Adipocyte (in vitro differentiated cells): ENCODE results near the gene IL1RAPL2.
A peak's percentile ranks its signal among the peaks of the same experiment; 100 is the strongest.

Source experiments
- DNase-seq: peaks from one replicate; pipeline ENCODE4 v3.0.0-alpha.2; 2015; ENCODE audit warnings: low read depth
- H3K27me3 ChIP-seq: replicated peaks from 2 replicates; pipeline ENCODE4 v1.7.0; 2013; ENCODE audit warnings: mild to moderate bottlenecking, low read length, moderate library complexity; ENCODE audit not compliant: control insufficient read depth, insufficient read depth
- H3K36me3 ChIP-seq: 2 replicates; pipeline ENCODE4 v1.7.0; 2013; ENCODE audit warnings: low read length, mild to moderate bottlenecking, moderate library complexity; ENCODE audit not compliant: control insufficient read depth, insufficient read depth, severe bottlenecking
- H3K4me1 ChIP-seq: 2 replicates; pipeline ENCODE4 v1.7.0; 2013; ENCODE audit warnings: mild to moderate bottlenecking, low read length, moderate library complexity; ENCODE audit not compliant: control insufficient read depth, insufficient read depth
- H3K4me3 ChIP-seq: 2 replicates; pipeline ENCODE4 v1.7.0; 2013; ENCODE audit warnings: mild to moderate bottlenecking, low read length, moderate library complexity
- H3K9ac ChIP-seq: 2 replicates; pipeline ENCODE4 v1.7.0; 2013; ENCODE audit warnings: mild to moderate bottlenecking, low read length, moderate library complexity
- H3K9me3 ChIP-seq: 2 replicates; pipeline ENCODE4 v1.7.0; 2013; ENCODE audit warnings: mild to moderate bottlenecking, low read length, moderate library complexity; ENCODE audit not compliant: control insufficient read depth

IL1RAPL2 gene

DNA sequence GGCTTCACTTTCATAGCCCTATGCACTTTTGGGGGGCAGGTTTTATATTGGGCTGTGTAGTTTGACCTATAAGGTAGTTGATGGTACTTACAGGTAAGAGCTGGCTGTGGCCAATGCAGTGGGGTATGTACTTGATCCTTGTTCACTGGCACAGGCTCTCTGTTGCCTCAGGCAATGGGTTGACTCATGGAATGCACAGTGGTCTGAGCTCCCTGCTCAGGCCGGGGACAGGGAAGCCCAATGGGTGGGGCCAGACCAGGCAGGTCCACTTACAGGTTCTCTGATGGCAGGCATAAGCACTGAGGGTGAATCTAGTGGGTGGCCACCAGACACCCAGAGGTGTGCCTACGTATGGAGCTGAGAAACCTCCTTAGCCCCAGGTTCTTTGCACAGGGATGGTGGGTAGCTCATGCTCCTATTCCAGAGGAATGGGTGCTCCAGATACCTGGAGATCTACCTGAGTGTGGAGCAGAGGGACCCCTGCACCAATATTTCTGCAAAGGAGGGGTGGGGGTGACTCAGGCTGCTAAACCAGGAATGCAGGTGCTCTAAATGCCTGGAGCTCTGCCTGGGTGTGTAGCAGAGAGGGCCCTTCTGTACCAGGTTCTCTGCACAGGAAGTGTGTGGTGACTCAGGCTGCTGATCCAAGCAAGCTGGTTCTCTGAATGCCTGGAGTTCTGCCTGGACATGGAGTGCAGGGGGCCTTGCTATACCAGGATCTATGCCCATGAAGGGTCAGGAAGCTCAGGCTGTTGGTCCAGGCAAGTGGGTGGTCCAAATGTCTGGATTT lies 52.3 kb downstream of the IL1RAPL2 start:
- H3K9me3 ChIP-seq = no peaks in the 10 kb centered on the region
- H3K9ac ChIP-seq = no peak overlapping the region
- no peak overlapping the region for H3K4me3 ChIP-seq
- DNase-seq = no peak
- no peaks in the 10 kb centered on the region for H3K36me3 ChIP-seq
- H3K4me1 ChIP-seq = no peaks in the 10 kb centered on the region
- peaks cover 9% of the 10 kb centered on the region for H3K27me3 ChIP-seq

GRCh38 chrX:104621781-104622180 lies 55.8 kb downstream of the IL1RAPL2 start:
- no peak for DNase-seq
- H3K27me3 ChIP-seq = peaks cover 9% of the 10 kb centered on the region
- H3K4me1 ChIP-seq = no peaks in the 10 kb centered on the region
- no peaks in the 10 kb centered on the region for H3K9me3 ChIP-seq
- no peaks in the 10 kb centered on the region for H3K36me3 ChIP-seq
- H3K9ac ChIP-seq = no peak overlapping the region
- H3K4me3 ChIP-seq = no peak overlapping the region

- H3K9me3 ChIP-seq = peaks cover 16% of the 10 kb centered on the region
- no peak overlapping the region for H3K9ac ChIP-seq
- DNase-seq = no peak
- no peaks in the 10 kb centered on the region for H3K27me3 ChIP-seq
- no peaks in the 10 kb centered on the region for H3K4me1 ChIP-seq
- H3K36me3 ChIP-seq = no peaks in the 10 kb centered on the region
- H3K4me3 ChIP-seq = no peak overlapping the region
Measured at GRCh38 chrX:104641176-104641575, 75.2 kb downstream of the IL1RAPL2 start.

DNA sequence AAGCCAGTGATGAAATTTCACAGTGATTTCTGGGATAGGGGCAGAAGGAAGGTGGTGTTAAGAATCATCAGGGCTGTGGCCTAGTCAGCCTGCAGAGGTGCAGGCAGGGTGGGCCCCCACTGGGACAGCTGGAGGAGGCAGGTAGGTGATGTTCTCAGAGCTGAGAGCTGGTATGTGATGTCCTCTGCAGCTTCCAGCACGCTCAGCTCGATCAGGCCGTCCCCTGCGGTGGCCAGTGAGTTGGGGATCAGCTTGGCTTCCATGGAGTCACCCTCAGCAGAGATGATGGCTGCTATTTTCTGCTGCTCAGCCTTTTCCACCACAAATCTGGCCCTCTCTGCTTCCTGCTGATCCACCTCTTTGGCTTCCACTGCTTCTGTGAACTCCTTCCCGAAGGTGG lies 81.1 kb downstream of the IL1RAPL2 start:
- no peak overlapping the region for H3K4me3 ChIP-seq
- no peak for DNase-seq
- H3K4me1 ChIP-seq = no peaks in the 10 kb centered on the region
- no peaks in the 10 kb centered on the region for H3K27me3 ChIP-seq
- no peaks in the 10 kb centered on the region for H3K9me3 ChIP-seq
- H3K9ac ChIP-seq = no peak overlapping the region
- H3K36me3 ChIP-seq = no peaks in the 10 kb centered on the region

- H3K4me3 ChIP-seq = no peak overlapping the region
- no peaks in the 10 kb centered on the region for H3K36me3 ChIP-seq
- no peaks in the 10 kb centered on the region for H3K9me3 ChIP-seq
- peaks cover 15% of the 10 kb centered on the region for H3K27me3 ChIP-seq
- H3K4me1 ChIP-seq = no peaks in the 10 kb centered on the region
- no peak for DNase-seq
- no peak overlapping the region for H3K9ac ChIP-seq
Measured at GRCh38 chrX:104659005-104659744, 93.2 kb downstream of the IL1RAPL2 start.

DNA sequence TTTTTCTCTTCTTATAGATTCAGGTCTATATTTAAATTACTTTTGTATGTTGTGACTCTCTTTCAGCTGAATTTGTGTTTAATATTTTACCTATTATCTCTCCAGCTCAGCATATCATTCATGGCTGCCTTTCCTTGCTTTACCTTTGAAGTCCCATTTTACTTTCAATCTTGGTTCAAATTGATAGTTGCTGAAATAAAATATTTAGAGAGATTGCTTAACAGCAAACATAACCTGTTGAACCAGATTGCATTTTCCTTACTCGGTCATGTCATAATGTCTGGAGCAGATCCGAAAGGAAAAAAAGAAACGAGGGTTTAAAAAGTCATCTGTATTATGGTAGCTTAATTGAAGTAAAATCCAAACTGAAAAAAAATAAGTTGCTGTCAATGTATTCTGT lies 94.1 kb downstream of the IL1RAPL2 start:
- Histone ChIP-seq H3K36me3 (no peaks in the 10 kb centered on the region), H3K27me3 (peaks cover 21% of the 10 kb centered on the region), H3K9ac (no peak overlapping the region), H3K9me3 (no peaks in the 10 kb centered on the region), H3K4me3 (no peak overlapping the region), H3K4me1 (no peaks in the 10 kb centered on the region)
- no peak for DNase-seq

GRCh38 chrX:104662694-104663093 lies 96.7 kb downstream of the IL1RAPL2 start:
- H3K9me3 ChIP-seq = no peaks in the 10 kb centered on the region
- no peak for DNase-seq
- H3K4me1 ChIP-seq = no peaks in the 10 kb centered on the region
- no peaks in the 10 kb centered on the region for H3K36me3 ChIP-seq
- H3K27me3 ChIP-seq = peaks cover 22% of the 10 kb centered on the region
- no peak overlapping the region for H3K9ac ChIP-seq
- H3K4me3 ChIP-seq = no peak overlapping the region

DNA sequence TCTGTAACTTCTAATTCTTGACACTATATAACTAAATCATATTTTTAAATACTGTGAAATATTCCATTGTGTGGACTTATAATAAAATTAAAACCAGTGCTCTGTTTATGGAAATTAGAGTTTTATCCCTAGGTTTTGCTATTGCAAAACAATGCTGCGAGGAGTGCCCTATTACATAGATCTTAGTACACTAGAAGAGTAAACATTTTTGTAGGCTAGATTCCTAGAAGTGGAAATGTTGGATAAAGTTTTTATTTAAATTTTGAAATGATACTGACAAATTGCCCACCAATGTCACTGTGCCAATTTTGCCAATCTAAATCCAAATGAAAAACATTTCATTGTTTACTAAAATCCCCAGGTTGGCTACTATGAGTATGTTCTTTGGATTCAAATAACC lies 99.7 kb downstream of the IL1RAPL2 start:
- Histone ChIP-seq H3K4me1 (no peaks in the 10 kb centered on the region), H3K36me3 (no peaks in the 10 kb centered on the region), H3K4me3 (no peak overlapping the region), H3K27me3 (peaks cover 20% of the 10 kb centered on the region), H3K9me3 (no peaks in the 10 kb centered on the region), H3K9ac (no peak overlapping the region)
- no peak for DNase-seq

GRCh38 chrX:104668550-104668949 lies 102.6 kb downstream of the IL1RAPL2 start:
- H3K9ac ChIP-seq = no peak overlapping the region
- H3K36me3 ChIP-seq = no peaks in the 10 kb centered on the region
- peak; percentile 55 for DNase-seq
- no peaks in the 10 kb centered on the region for H3K4me1 ChIP-seq
- no peak overlapping the region for H3K4me3 ChIP-seq
- peaks cover 16% of the 10 kb centered on the region for H3K27me3 ChIP-seq
- H3K9me3 ChIP-seq = no peaks in the 10 kb centered on the region

DNA sequence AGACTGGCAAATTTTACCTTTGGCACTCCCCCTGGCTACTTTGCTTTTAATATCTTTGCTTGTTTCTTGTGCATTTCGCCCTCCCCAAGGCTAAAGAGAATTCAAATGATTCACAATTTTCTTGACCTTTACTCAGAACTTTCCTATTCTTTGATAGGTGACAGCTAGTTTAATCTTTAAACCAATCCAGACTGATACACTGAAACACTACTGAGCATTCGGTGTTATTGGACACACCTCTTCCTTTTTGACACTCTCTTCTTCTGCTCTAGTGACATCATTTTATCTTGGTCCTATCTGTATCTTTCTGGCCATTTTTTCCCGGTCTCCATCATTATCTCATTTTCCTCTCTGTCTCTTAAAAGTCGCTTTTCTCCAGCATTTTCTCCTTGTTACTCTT lies 103.1 kb downstream of the IL1RAPL2 start:
- Histone ChIP-seq H3K36me3 (no peaks in the 10 kb centered on the region), H3K9ac (no peak overlapping the region), H3K4me3 (no peak overlapping the region), H3K27me3 (peaks cover 11% of the 10 kb centered on the region), H3K9me3 (no peaks in the 10 kb centered on the region), H3K4me1 (no peaks in the 10 kb centered on the region)
- DNase-seq = no peak

DNA sequence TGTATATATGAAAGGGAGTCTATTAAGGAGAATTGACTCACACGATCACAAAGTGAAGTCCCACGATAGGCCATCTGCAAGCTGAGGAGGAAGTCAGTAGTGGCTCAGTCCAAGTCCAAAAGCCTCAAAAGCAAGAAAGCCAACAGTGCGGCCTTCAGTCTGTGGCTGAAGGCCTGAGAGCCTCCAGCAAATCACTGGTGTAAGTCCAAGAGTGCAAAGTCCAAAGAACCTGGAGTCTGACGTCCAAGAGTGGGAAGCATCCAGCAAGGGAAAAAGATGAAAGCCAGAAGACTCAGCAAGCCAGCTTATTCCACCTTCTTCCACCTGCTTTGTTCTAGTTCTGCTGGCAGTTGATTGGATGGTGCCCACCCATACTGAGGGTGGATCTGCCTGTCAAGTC lies 104.1 kb downstream of the IL1RAPL2 start:
- no peaks in the 10 kb centered on the region for H3K9me3 ChIP-seq
- H3K36me3 ChIP-seq = no peaks in the 10 kb centered on the region
- H3K4me3 ChIP-seq = no peak overlapping the region
- H3K27me3 ChIP-seq = peaks cover 5% of the 10 kb centered on the region
- H3K4me1 ChIP-seq = no peaks in the 10 kb centered on the region
- DNase-seq = no peak
- H3K9ac ChIP-seq = no peak overlapping the region
